Measurements from ENCODE around the gene RAB42. TPM values are rescaled to one million over a fixed set of nuclear protein-coding genes. Genes with fewer than 3 reads are reported as not detected.
"Not testable (repeated sequence)": the region's sequence is repeated elsewhere in the genome, so short reads cannot be mapped to it uniquely, and the experiment has no call there.

RAB42 gene
- total and polyA plus RNA-seq, 11 donors = 0.49 to 13.1 (median 0.96) TPM

GRCh38 chr1:28580722-28581530 is 11.1 kb upstream of the RAB42 start:
- intact Hi-C loops (cut with DNase I) = loop anchor here in 4 of 10 donors (1.0 to 10.0 kb wide), 4 partner anchors 28 to 64 kb away; partner anchors contain the start of genes TRNAU1AP (in 2 of the 4), RNU11 (in 1 of the 4) and TAF12 (in 1 of the 4)
- Histone ChIP-seq H3K4me3 (peak overlapping the region; percentile 67 to 99 (median 88)), H3K27ac (peak overlapping the region; percentile 59 to 94 (median 86)), H3K9me3 (no peaks in the 10 kb centered on the region), H3K27me3 (no peaks in the 10 kb centered on the region), H3K4me1 (peaks cover 0 to 52% (median 21%) of the 10 kb centered on the region in 12 donors), H3K36me3 (peaks cover 0 to 48% (median 41%) of the 10 kb centered on the region in 9 donors)
- TF ChIP-seq CTCF (IDR thresholded peaks at IDR 0.05) (peak in 2 of 12 donors; percentile 8 to 25), POLR2A (IDR thresholded peaks at IDR 0.05) (no peak)
- peak in 1 of 5 donors; percentile 21 for DNase-seq
- WGBS, 4 donors = 2 to 4% (median 3%) methylated on average over 15 to 26 of the region's 26 CpGs
- ATAC-seq = peak; percentile 5 to 41 (median 18)

- Histone ChIP-seq H3K27me3 (no peaks in the 10 kb centered on the region), H3K27ac (peak overlapping the region; percentile 59 to 94 (median 86)), H3K36me3 (peaks cover 0 to 42% (median 37%) of the 10 kb centered on the region in 9 donors), H3K4me1 (peaks cover 0 to 52% (median 21%) of the 10 kb centered on the region in 12 donors), H3K4me3 (peak overlapping the region; percentile 67 to 99 (median 88)), H3K9me3 (no peaks in the 10 kb centered on the region)
- WGBS, 4 donors = 0 to 1% (median 0%) methylated on average over 47 to 75 of the region's 75 CpGs
- intact Hi-C loops (cut with DNase I) = loop anchor here in 4 of 10 donors (1.0 to 10.0 kb wide), 4 partner anchors 28 to 64 kb away; partner anchors contain the start of genes TRNAU1AP (in 2 of the 4), RNU11 (in 1 of the 4) and TAF12 (in 1 of the 4)
- TF ChIP-seq POLR2A (IDR thresholded peaks at IDR 0.05) (peak; percentile 13 to 98), CTCF (IDR thresholded peaks at IDR 0.05) (peak in 3 of 12 donors; percentile 7 to 32 (median 18))
- DNase-seq (peak; percentile 95 to 98 (median 97)), ATAC-seq (peak; percentile 97 to 99 (median 99))
Measured at GRCh38 chr1:28581531-28582247, 10.4 kb upstream of the RAB42 start.

- H3K9me3 ChIP-seq = no peaks in the 10 kb centered on the region
- intact Hi-C loops (cut with DNase I) = loop anchor here in 2 of 10 donors (5.0 to 10.0 kb wide), 2 partner anchors 63 to 65 kb away; partner anchors contain the start of genes RNU11 (in 1 of the 2) and TAF12 (in 1 of the 2)
Measured at GRCh38 chr1:28582248-28582615, 9.8 kb upstream of the RAB42 start.

GRCh38 chr1:28586585-28587391 is 5.3 kb upstream of the RAB42 start:
- not testable (repeated sequence) for H3K4me3 ChIP-seq, ATAC-seq, DNase-seq, H3K36me3 ChIP-seq, H3K27ac ChIP-seq, H3K27me3 ChIP-seq, H3K9me3 ChIP-seq
- H3K4me1 ChIP-seq = peaks cover 0 to 27% (median 5%) of the 10 kb centered on the region in 12 donors
- WGBS, 4 donors = 93 to 94% (median 94%) methylated on average over 19 of the region's 19 CpGs
- intact Hi-C loops (cut with DNase I) = loop anchor here in 1 of 10 donors (10.0 kb wide), 1 partner anchor 58 kb away; the partner anchor contains the start of genes RNU11 and TAF12

More at GRCh38 chr1:28582248-28582615, 9.8 kb upstream of the RAB42 start:
- DNase-seq = no peak
- peak overlapping the region; percentile 67 to 99 (median 88) for H3K4me3 ChIP-seq
- WGBS, 4 donors = 0 to 2% (median 1%) methylated on average over 9 to 10 of the region's 10 CpGs
- no peak for TF ChIP-seq CTCF (IDR thresholded peaks at IDR 0.05)
- TF ChIP-seq POLR2A (IDR thresholded peaks at IDR 0.05) = no peak
- H3K36me3 ChIP-seq = peaks cover 0 to 37% (median 31%) of the 10 kb centered on the region in 9 donors
- peaks cover 0 to 46% (median 21%) of the 10 kb centered on the region in 12 donors for H3K4me1 ChIP-seq
- ATAC-seq = peak in 3 of 4 donors; percentile 4 to 27 (median 26)
- no peaks in the 10 kb centered on the region for H3K27me3 ChIP-seq
- peak overlapping the region; percentile 59 to 94 (median 86) for H3K27ac ChIP-seq
